Measurements from ENCODE around the gene ATAD3C. TPM values are rescaled to one million over a fixed set of nuclear protein-coding genes. Genes with fewer than 3 reads are reported as not detected.

Gene ATAD3C
- total RNA-seq, 1 experiment from 2014 or later: 10.6 TPM

DNA sequence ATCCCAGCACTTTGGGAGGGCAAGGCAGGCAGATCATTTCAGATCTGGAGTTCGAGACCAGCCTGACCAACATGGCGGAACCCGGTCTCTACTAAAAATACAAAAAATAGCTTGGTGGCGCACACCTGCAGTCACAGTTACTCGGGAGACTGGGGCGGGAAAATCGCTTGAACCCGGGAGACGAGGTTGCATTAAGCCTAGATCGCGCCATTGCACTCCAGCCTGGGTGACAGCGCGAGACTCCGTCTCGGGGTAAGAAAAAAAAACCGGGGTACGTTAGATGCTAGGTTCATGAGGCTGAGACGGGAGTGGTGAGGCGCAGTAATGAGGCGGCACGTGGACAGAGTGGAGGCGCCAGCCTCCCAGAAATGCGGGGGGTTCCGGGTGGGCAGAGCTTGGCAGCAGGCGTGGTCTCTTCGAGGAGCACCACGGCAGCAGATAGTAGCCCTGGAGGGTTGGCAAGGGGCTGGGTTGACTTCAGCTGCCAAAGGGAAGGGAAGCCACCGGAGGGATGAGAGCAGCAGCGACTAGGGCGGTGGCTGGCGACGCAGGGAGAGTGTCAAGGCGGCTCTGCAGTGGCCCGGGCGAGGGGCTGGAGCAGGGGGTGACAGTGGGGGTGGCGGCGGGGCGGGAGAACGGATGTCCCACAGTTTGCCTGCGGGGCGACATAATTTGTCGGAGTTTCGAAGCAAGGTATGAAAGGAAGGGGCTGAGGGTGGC is 43.2 kb upstream of the ATAD3C start:
- intact Hi-C loops (cut with micrococcal nuclease; ENCODE audit: unreplicated experiment) (no loop called here), in situ Hi-C loops (cut with HindIII; ENCODE audit: low pct_unique_long_range_greater_than_20kb, low sequenced_read_pairs) (no loop called here)
- TF ChIP-seq, protein P1, sequence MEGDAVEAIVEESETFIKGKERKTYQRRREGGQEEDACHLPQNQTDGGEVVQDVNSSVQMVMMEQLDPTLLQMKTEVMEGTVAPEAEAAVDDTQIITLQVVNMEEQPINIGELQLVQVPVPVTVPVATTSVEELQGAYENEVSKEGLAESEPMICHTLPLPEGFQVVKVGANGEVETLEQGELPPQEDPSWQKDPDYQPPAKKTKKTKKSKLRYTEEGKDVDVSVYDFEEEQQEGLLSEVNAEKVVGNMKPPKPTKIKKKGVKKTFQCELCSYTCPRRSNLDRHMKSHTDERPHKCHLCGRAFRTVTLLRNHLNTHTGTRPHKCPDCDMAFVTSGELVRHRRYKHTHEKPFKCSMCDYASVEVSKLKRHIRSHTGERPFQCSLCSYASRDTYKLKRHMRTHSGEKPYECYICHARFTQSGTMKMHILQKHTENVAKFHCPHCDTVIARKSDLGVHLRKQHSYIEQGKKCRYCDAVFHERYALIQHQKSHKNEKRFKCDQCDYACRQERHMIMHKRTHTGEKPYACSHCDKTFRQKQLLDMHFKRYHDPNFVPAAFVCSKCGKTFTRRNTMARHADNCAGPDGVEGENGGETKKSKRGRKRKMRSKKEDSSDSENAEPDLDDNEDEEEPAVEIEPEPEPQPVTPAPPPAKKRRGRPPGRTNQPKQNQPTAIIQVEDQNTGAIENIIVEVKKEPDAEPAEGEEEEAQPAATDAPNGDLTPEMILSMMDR (IDR thresholded peaks at IDR 0.05): no peak; the same call in 1 of the 2 replicates
- TF ChIP-seq POLR2AphosphoS5 (IDR thresholded peaks at IDR 0.05; ENCODE audit: low read depth, low read length): no peak
- no peak for TF ChIP-seq TCF7L2 (IDR thresholded peaks at IDR 0.05; ENCODE audit: low read depth, low read length)
- TF ChIP-seq SIN3A (IDR thresholded peaks at IDR 0.05; ENCODE audit: borderline replicate concordance, insufficient read depth, low read depth, low read length): no peak
- TF ChIP-seq, protein P2, sequence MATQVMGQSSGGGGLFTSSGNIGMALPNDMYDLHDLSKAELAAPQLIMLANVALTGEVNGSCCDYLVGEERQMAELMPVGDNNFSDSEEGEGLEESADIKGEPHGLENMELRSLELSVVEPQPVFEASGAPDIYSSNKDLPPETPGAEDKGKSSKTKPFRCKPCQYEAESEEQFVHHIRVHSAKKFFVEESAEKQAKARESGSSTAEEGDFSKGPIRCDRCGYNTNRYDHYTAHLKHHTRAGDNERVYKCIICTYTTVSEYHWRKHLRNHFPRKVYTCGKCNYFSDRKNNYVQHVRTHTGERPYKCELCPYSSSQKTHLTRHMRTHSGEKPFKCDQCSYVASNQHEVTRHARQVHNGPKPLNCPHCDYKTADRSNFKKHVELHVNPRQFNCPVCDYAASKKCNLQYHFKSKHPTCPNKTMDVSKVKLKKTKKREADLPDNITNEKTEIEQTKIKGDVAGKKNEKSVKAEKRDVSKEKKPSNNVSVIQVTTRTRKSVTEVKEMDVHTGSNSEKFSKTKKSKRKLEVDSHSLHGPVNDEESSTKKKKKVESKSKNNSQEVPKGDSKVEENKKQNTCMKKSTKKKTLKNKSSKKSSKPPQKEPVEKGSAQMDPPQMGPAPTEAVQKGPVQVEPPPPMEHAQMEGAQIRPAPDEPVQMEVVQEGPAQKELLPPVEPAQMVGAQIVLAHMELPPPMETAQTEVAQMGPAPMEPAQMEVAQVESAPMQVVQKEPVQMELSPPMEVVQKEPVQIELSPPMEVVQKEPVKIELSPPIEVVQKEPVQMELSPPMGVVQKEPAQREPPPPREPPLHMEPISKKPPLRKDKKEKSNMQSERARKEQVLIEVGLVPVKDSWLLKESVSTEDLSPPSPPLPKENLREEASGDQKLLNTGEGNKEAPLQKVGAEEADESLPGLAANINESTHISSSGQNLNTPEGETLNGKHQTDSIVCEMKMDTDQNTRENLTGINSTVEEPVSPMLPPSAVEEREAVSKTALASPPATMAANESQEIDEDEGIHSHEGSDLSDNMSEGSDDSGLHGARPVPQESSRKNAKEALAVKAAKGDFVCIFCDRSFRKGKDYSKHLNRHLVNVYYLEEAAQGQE (IDR thresholded peaks at IDR 0.05; ENCODE audit: insufficient read depth in 1 of 2, low read depth in 2 of 2, low read length in 1 of 2): no peak
- Histone ChIP-seq H3K4me1 (ENCODE audit: control insufficient read depth, insufficient read depth, low read length) (peaks cover 43% of the 10 kb centered on the region), H3K27me3 (ENCODE audit: control insufficient read depth, insufficient read depth, low read length) (no peaks in the 10 kb centered on the region), H3K9me3 (ENCODE audit: control insufficient read depth, insufficient read depth, low read depth, low read length) (no peaks in the 10 kb centered on the region), H3K27ac (ENCODE audit: low read length) (peak overlapping the region; percentile 96), H3K4me3 (ENCODE audit: low read depth in 2 of 2, low read length in 2 of 2) (peak overlapping the region; percentile 81 to 88), H3K36me3 (ENCODE audit: control insufficient read depth, insufficient read depth, low read length) (peaks cover 8% of the 10 kb centered on the region)
- POLR2A ChIA-PET: no interaction called here
- no TSS peak for BruUV-seq (replicated peaks)
- DNase-seq (ENCODE audit: low read depth, low spot score) (no peak), ATAC-seq (peak; percentile 0)
- CTCF ChIA-PET: no interaction called here

DNA sequence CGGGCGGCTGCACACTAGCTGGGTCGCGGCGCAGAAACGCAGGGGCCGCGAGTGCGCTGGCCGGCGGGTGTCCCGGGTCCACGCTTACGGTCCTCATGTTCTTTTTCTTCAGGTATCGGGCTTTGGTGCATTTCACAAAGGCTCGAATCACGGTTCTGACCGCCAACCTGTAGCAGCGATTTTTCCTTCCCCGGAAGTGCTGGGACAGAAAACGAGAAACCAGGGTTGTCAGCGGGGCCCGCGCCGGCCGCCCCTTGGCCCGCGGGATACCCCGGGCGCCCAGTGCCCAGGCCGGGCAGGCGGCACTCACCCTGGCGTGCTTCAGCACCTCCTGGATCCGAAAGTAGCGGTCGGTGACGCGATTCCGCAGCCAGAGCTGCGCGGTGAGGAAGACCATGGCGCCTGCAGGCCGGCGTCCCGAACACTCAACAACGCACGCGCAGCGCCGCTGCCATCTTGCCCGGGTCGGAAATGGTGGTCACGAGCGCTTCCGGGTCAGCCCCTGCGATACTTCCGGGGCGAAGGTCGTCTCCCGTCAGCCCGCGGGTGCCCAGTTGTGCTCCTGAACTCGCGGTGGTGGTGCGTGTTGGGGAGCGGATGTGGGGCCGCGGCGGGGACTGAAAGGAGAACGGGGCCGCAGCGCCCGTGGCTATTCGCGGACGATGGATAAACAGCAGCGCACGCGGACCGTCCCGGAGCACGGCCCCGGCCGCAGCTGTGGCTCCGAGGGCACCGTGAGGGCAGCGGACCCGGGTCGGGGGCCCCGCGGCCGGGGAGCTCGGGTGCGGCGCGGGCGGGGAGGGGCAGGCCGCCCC is 42.5 kb upstream of the ATAD3C start, which contains the start of gene MRPL20:
TSS of gene MRPL20 (minus strand) at position 473 of the 815 bp plus-strand sequence. CDS start at position 397, 76 bp downstream.
- POLR2A ChIA-PET: interaction anchor here (0.5 to 1.0 kb wide), 2 partner anchors 25 to 92 kb away, joined by 3 to 8 read pairs; no protein-coding TSS in a partner anchor
- in situ Hi-C loops (cut with HindIII; ENCODE audit: low pct_unique_long_range_greater_than_20kb, low sequenced_read_pairs) (no loop called here), intact Hi-C loops (cut with micrococcal nuclease; ENCODE audit: unreplicated experiment) (no loop called here)
- no peaks in the 10 kb centered on the region for H3K27me3 ChIP-seq (ENCODE audit: control insufficient read depth, insufficient read depth, low read length)
- peak; percentile 93 for ATAC-seq
- BruUV-seq (replicated peaks): no TSS peak
- H3K9me3 ChIP-seq (ENCODE audit: control insufficient read depth, insufficient read depth, low read depth, low read length): no peaks in the 10 kb centered on the region
- CTCF ChIA-PET: no interaction called here
- peak within 1 kb of the TSS; percentile 96 for H3K27ac ChIP-seq (ENCODE audit: low read length)
- peak; percentile 86; the same call in 1 of the 2 replicates for TF ChIP-seq SIN3A (IDR thresholded peaks at IDR 0.05; ENCODE audit: borderline replicate concordance, insufficient read depth, low read depth, low read length)
- TF ChIP-seq, protein P1 (IDR thresholded peaks at IDR 0.05): no peak
- TF ChIP-seq TCF7L2 (IDR thresholded peaks at IDR 0.05; ENCODE audit: low read depth, low read length): 0 out of 2 replicates have a peak, but pooled peaks have one; percentile 39
- TF ChIP-seq, protein P2 (IDR thresholded peaks at IDR 0.05; ENCODE audit: insufficient read depth in 1 of 2, low read depth in 2 of 2, low read length in 1 of 2): 0 out of 4 replicates have a peak, but pooled peaks of 1 of the 2 experiments have one; percentile 12
- TF ChIP-seq POLR2AphosphoS5 (IDR thresholded peaks at IDR 0.05; ENCODE audit: low read depth, low read length): peak; percentile 94
- DNase-seq (ENCODE audit: low read depth, low spot score): no peak
- peaks cover 8% of the 10 kb centered on the region for H3K36me3 ChIP-seq (ENCODE audit: control insufficient read depth, insufficient read depth, low read length)
- peak within 1 kb of the TSS; percentile 81 to 88 for H3K4me3 ChIP-seq (ENCODE audit: low read depth in 2 of 2, low read length in 2 of 2)
- H3K4me1 ChIP-seq (ENCODE audit: control insufficient read depth, insufficient read depth, low read length): peaks cover 36% of the 10 kb centered on the region

Data from Panc1 (cell line).